ENCODE results near the gene ACTG1. TPM values are rescaled to one million over a fixed set of nuclear protein-coding genes. Genes with fewer than 3 reads are reported as not detected.

The ACTG1 gene
- total RNA-seq, 3 donors from 2014 or later = 2,222 to 2,764 (median 2,750) TPM

- H3K27me3 ChIP-seq = no peaks in the 10 kb centered on the region
- TF ChIP-seq CTCF (IDR thresholded peaks at IDR 0.05) (no peak), POLR2AphosphoS5 (IDR thresholded peaks at IDR 0.05) (no peak), POLR2A (IDR thresholded peaks at IDR 0.05) (no peak)
- H3K4me1 ChIP-seq = no peaks in the 10 kb centered on the region
- H3K27ac ChIP-seq = no peak overlapping the region
- H3K36me3 ChIP-seq = no peaks in the 10 kb centered on the region
- no peaks in the 10 kb centered on the region for H3K9me3 ChIP-seq
- no peak for DNase-seq (ENCODE audit: low spot score in 2 of 2)
- no peak overlapping the region for H3K4me3 ChIP-seq
- intact Hi-C loops (cut with DNase I; ENCODE audit: low total_unique reads) = no loop called here
These were observed 20.4 kb downstream of the ACTG1 start for GRCh38 chr17:81492202-81492601.

GRCh38 chr17:81491761-81492160, 20.8 kb downstream of the ACTG1 start:
- H3K4me3 ChIP-seq = no peak overlapping the region
- H3K36me3 ChIP-seq = no peaks in the 10 kb centered on the region
- intact Hi-C loops (cut with DNase I; ENCODE audit: low total_unique reads) = no loop called here
- no peak for DNase-seq (ENCODE audit: low spot score in 2 of 2)
- no peaks in the 10 kb centered on the region for H3K9me3 ChIP-seq
- no peak overlapping the region for H3K27ac ChIP-seq
- no peak for TF ChIP-seq POLR2A (IDR thresholded peaks at IDR 0.05)
- no peaks in the 10 kb centered on the region for H3K27me3 ChIP-seq
- H3K4me1 ChIP-seq = no peaks in the 10 kb centered on the region

- DNase-seq (ENCODE audit: low spot score in 2 of 2) = no peak
- intact Hi-C loops (cut with DNase I; ENCODE audit: low total_unique reads) = no loop called here
- TF ChIP-seq POLR2AphosphoS5 (IDR thresholded peaks at IDR 0.05) (no peak), POLR2A (IDR thresholded peaks at IDR 0.05) (no peak)
These were observed 21.4 kb downstream of the ACTG1 start for GRCh38 chr17:81491181-81491581.

GRCh38 chr17:81489998-81490992, 22.3 kb downstream of the ACTG1 start:
- DNase-seq (ENCODE audit: low spot score in 2 of 2) = no peak
- Histone ChIP-seq H3K9me3 (no peaks in the 10 kb centered on the region), H3K4me1 (no peaks in the 10 kb centered on the region), H3K36me3 (no peaks in the 10 kb centered on the region), H3K4me3 (no peak overlapping the region), H3K27ac (no peak overlapping the region), H3K27me3 (no peaks in the 10 kb centered on the region)
- TF ChIP-seq POLR2AphosphoS5 (IDR thresholded peaks at IDR 0.05) = no peak
- no peak for TF ChIP-seq CTCF (IDR thresholded peaks at IDR 0.05)
- no peak for TF ChIP-seq POLR2A (IDR thresholded peaks at IDR 0.05)
- intact Hi-C loops (cut with DNase I; ENCODE audit: low total_unique reads) = loop anchor here (10.0 kb wide), 1 partner anchor 235 kb away; no protein-coding TSS in a partner anchor

More at GRCh38 chr17:81491181-81491581, 21.4 kb downstream of the ACTG1 start:
- Histone ChIP-seq H3K36me3 (no peaks in the 10 kb centered on the region), H3K4me1 (no peaks in the 10 kb centered on the region), H3K4me3 (no peak overlapping the region), H3K27ac (no peak overlapping the region), H3K9me3 (no peaks in the 10 kb centered on the region), H3K27me3 (no peaks in the 10 kb centered on the region)

GRCh38 chr17:81489012-81489997, 23.3 kb downstream of the ACTG1 start:
- no peaks in the 10 kb centered on the region for H3K36me3 ChIP-seq
- intact Hi-C loops (cut with DNase I; ENCODE audit: low total_unique reads) = loop anchor here (10.0 kb wide), 1 partner anchor 235 kb away; no protein-coding TSS in a partner anchor
- DNase-seq (ENCODE audit: low spot score in 2 of 2) = no peak
- H3K27me3 ChIP-seq = no peaks in the 10 kb centered on the region
- H3K27ac ChIP-seq = no peak overlapping the region
- TF ChIP-seq POLR2AphosphoS5 (IDR thresholded peaks at IDR 0.05) = no peak
- no peak for TF ChIP-seq POLR2A (IDR thresholded peaks at IDR 0.05)
- no peaks in the 10 kb centered on the region for H3K4me1 ChIP-seq
- H3K9me3 ChIP-seq = no peaks in the 10 kb centered on the region
- no peak overlapping the region for H3K4me3 ChIP-seq

- no peaks in the 10 kb centered on the region for H3K9me3 ChIP-seq
- intact Hi-C loops (cut with DNase I; ENCODE audit: low total_unique reads) = loop anchor here (10.0 kb wide), 1 partner anchor 234 kb away; no protein-coding TSS in a partner anchor
- peaks cover 0 to 4% of the 10 kb centered on the region in 2 donors for H3K4me1 ChIP-seq
- peak overlapping the region; percentile 6 to 45 for H3K27ac ChIP-seq
- no peaks in the 10 kb centered on the region for H3K27me3 ChIP-seq
- no peaks in the 10 kb centered on the region for H3K36me3 ChIP-seq
- H3K4me3 ChIP-seq = peak overlapping the region; percentile 55 to 78 (median 62)
- no peak for TF ChIP-seq CTCF (IDR thresholded peaks at IDR 0.05)
- TF ChIP-seq POLR2A (IDR thresholded peaks at IDR 0.05) = no peak
- TF ChIP-seq POLR2AphosphoS5 (IDR thresholded peaks at IDR 0.05) = no peak
- DNase-seq (ENCODE audit: low spot score in 2 of 2) = no peak
These were observed 24.2 kb downstream of the ACTG1 start for GRCh38 chr17:81488276-81488860.
